Effector memory CD8-positive, alpha-beta T cell (primary cell): ENCODE results near the gene CD79B.

Source experiments
- ATAC-seq: fragments of 150-1000 bp; cut with Tn5 transposase; replicated peaks from 2 replicates; pipeline ENCODE4 v1.10.0; 2021; ENCODE audit warnings: mild to moderate bottlenecking, moderate library complexity
- DNase-seq, 3 experiments: peaks; one replicate each; pipeline ENCODE4 v3.0.0; 2021
- H3K27ac Mint-ChIP-seq, 2 donors: one replicate each; pipeline ENCODE4 v1.8.0; 2022; ENCODE audit warnings: mild to moderate bottlenecking in 2 of 2, mixed read lengths in 2 of 2, moderate library complexity in 2 of 2
- H3K27me3 Mint-ChIP-seq, 2 donors: one replicate each; pipeline ENCODE4 v1.8.0; 2022; ENCODE audit warnings: mixed read lengths in 2 of 2
- H3K36me3 Mint-ChIP-seq: one replicate; pipeline ENCODE4 v1.8.0; 2022; ENCODE audit warnings: mild to moderate bottlenecking, moderate library complexity, mixed read lengths; ENCODE audit not compliant: insufficient read depth
- H3K4me1 Mint-ChIP-seq, 2 donors: one replicate each; pipeline ENCODE4 v1.8.0; 2022; ENCODE audit warnings: low read depth in 2 of 2, mixed read lengths in 2 of 2
- H3K4me3 Mint-ChIP-seq, 2 donors: one replicate each; pipeline ENCODE4 v1.8.0; 2022; ENCODE audit warnings: mild to moderate bottlenecking in 2 of 2, mixed read lengths in 2 of 2, moderate library complexity in 2 of 2
- H3K9me3 Mint-ChIP-seq, 2 donors: one replicate each; pipeline ENCODE4 v1.8.0; 2022; ENCODE audit warnings: mixed read lengths in 2 of 2

Gene CD79B

DNA sequence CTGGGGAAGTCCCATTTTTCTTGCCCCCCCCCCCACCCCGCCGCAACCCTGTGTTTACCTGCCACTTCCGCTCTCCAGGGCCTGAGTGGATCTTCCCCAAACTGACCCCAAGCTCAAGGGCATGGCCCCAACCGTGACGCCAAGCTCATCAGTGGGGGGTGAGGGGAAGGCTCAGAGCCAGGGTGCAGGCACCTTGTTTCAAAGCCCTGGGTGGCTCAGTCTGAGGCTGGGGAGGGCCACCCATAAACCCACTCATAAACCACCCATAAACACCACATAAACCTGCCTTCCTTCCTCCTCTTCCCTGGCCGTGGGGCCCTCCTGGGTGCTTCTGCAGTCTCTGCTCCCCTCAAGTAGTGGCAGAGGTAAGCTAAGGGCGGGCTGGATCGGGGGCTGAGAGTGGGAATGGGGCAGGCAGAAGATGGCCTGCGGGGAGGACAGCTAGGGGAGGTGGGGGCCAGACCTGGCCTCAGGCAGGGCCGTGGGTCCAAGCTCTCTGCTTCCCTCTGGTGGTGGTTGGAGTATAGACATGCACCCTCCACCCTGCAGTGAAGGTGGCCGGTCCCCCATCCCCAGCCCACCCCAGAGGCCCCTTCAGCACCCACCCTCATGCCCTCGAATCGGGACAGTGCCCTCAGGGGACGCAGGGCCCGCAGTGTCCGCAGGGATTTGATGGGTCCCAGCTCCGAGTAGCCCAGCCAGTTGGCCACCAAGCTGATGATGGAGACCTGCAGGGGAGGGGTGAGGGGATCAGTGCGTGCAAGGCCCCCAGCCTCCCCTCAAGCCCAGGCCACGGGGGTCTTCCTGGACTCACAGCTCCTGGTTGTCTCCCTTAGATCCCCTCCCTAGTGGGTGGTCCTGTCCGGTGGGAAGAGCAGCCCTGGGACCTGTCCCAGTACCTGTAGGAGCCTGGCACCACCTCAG, 14.6 kb upstream of the CD79B start:
- Mint-ChIP-seq H3K4me3 (peak overlapping the region; percentile 77 to 83), H3K27ac (peak overlapping the region; percentile 30 to 32), H3K36me3 (no peaks in the 10 kb centered on the region), H3K9me3 (no peaks in the 10 kb centered on the region), H3K27me3 (no peaks in the 10 kb centered on the region), H3K4me1 (peaks cover 18 to 37% of the 10 kb centered on the region in 2 donors)
- DNase-seq (peak; percentile 53 to 59 (median 54)), ATAC-seq (peak; percentile 90)

DNA sequence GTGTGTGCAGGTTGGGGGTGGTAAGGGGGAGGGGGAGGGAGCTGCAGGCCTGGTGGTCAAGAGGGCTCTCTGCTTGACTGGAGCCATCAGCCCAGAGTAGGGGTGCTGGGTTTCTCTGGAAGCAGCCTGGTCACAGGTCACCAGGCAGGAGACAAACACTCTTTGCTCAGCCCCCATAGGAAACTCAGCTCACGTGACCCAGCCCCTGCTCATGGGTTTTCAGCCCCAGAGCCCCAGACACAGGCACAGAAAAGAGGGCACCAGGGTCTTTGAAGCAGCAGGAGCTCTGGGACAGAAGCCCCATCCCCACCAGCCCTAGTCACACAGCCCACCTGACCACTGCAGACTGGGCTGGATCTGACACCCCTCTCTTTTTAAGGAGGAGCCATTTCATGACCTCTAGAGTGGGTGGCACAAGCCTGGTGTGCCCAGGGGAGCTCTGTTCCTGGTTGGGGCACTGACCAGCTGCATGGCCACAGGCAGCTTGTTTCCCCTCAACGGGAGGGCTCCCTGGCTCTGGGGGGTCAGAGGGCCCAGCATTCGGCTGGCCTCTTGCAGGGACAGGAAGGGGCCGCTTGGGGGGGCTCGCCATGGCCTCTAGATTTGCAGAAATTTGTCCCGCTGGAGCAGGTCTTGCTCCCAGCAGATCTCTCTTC, 13.8 kb upstream of the CD79B start:
- no peaks in the 10 kb centered on the region for H3K36me3 Mint-ChIP-seq
- no peaks in the 10 kb centered on the region for H3K9me3 Mint-ChIP-seq
- ATAC-seq (peak; percentile 27), DNase-seq (no peak)
- H3K4me1 Mint-ChIP-seq = peaks cover 20 to 34% of the 10 kb centered on the region in 2 donors
- peak overlapping the region; percentile 77 to 83 for H3K4me3 Mint-ChIP-seq
- H3K27me3 Mint-ChIP-seq = no peaks in the 10 kb centered on the region
- peak overlapping the region; percentile 32 to 44 for H3K27ac Mint-ChIP-seq

DNA sequence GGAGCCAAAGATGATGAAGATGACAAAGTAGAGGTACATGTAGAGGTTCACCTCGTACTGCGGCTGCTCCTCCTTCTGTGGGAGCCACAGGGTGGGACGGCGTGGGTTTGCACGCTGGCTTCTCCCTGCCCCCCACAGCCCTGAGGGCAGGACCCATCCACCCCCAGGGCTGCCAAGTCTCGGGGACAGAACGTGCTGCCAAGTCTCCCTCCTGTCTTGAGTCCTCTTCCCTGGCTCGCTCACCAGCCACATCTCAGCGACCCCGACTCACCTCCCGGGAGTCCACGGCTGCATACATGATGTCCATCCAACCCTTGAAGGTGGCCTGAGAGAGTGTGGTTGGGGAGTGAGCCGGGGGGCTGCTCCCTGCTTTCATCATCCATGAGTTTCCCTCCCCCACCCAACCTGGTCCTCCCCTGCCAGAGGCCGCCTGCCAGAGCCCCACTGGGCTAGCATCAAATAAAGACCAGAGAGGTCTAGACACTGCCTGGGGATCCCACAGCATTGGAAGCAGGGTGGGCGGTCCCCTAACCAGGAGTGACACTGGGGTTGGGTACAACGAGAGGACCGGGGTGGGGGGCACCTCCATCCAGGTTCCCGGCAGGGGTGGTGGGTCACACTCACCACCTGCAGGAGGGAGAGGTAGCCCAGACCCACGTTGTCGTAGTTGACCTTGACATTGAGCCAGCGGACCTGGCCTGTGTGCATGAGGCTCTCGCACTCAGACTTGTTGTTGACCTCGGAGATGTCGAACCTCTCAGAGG, 12.8 kb upstream of the CD79B start:
- Mint-ChIP-seq H3K36me3 (no peaks in the 10 kb centered on the region), H3K4me1 (peaks cover 20 to 32% of the 10 kb centered on the region in 2 donors), H3K27me3 (no peaks in the 10 kb centered on the region), H3K9me3 (no peaks in the 10 kb centered on the region), H3K4me3 (peak overlapping the region; percentile 77 to 83), H3K27ac (peak overlapping the region in 1 of 2 donors; percentile 44)
- ATAC-seq = no peak
- DNase-seq = no peak

DNA sequence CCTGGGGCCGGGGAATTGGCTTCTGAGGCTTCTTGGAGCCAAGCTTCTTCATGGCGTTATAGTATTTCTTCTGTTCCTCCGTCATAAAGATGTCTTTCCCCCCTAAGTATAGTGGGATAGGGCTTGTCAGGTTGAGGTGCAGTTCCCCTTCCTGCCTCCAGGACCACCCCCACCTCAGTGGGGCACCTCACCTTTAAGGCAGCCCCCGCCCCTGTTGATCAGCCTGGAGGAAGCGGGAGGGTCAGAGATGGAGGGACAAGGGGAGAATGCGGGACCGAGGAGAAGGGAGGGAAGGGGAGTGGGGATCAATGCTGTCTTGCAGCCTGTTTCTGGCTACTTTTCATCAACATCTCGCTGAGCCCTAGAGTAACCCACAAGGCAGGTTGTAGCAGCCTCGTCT, 11.6 kb upstream of the CD79B start:
- H3K27me3 Mint-ChIP-seq = no peaks in the 10 kb centered on the region
- peak overlapping the region in 1 of 2 donors; percentile 73 for H3K27ac Mint-ChIP-seq
- H3K36me3 Mint-ChIP-seq = no peaks in the 10 kb centered on the region
- DNase-seq (no peak), ATAC-seq (no peak)
- H3K4me3 Mint-ChIP-seq = no peak overlapping the region
- H3K4me1 Mint-ChIP-seq = peaks cover 27 to 35% of the 10 kb centered on the region in 2 donors
- H3K9me3 Mint-ChIP-seq = no peaks in the 10 kb centered on the region

DNA sequence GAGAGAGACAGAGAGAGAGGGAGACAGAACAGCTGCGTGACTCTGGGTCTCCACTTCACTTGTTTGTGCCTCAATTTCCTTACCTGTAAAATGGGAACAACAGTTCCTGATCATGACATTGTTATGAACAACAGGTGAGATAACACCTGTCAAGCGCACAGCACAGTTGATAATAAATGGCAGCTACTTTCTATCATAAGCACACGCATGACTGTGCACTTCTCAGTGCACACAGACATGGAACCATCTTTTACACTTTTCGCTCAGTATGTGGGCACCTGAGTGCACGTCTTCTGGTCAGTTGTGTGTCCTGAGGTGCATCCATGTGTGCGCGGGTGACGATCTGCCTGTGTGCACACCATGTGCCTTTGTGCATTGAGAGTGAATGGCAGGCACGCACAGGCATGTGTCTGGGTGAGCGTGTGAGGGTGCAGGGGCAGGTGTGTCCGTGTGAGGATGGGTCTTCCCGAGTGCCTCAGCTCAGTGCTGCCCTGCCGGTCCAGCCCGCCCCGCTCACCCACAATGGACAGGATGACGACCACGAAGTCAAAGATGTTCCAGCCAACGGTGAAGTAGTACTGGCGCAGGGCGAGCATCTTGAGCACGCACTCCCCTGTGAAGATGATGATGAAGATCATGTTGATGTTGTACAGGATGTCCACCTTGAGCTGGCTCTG, 10.3 kb upstream of the CD79B start:
- DNase-seq (no peak), ATAC-seq (no peak)
- Mint-ChIP-seq H3K9me3 (no peaks in the 10 kb centered on the region), H3K27me3 (no peaks in the 10 kb centered on the region), H3K27ac (peak overlapping the region; percentile 66 to 73), H3K4me3 (no peak overlapping the region), H3K4me1 (peaks cover 29 to 42% of the 10 kb centered on the region in 2 donors), H3K36me3 (no peaks in the 10 kb centered on the region)

DNA sequence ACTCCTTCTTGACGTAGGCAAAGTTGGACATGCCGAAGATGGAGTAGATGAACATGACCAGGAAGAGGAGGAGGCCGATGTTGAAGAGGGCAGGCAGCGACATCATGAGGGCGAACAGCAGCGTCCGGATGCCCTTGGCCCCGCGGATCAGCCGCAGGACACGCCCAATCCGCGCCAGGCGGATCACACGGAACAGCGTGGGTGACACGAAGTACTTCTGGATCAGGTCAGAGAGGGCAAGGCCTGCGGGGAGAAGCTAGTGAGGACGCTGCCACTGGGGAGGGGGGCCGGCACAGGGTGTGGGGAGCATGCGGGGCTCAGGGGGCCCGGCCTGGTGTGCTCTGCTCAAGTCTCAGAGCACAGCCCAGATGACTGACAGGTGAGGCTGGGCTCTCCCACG, 9.6 kb upstream of the CD79B start:
- peaks cover 28 to 42% of the 10 kb centered on the region in 2 donors for H3K4me1 Mint-ChIP-seq
- DNase-seq (no peak), ATAC-seq (no peak)
- H3K9me3 Mint-ChIP-seq = no peaks in the 10 kb centered on the region
- H3K27me3 Mint-ChIP-seq = no peaks in the 10 kb centered on the region
- H3K36me3 Mint-ChIP-seq = no peaks in the 10 kb centered on the region
- H3K27ac Mint-ChIP-seq = no peak overlapping the region
- no peak overlapping the region for H3K4me3 Mint-ChIP-seq

DNA sequence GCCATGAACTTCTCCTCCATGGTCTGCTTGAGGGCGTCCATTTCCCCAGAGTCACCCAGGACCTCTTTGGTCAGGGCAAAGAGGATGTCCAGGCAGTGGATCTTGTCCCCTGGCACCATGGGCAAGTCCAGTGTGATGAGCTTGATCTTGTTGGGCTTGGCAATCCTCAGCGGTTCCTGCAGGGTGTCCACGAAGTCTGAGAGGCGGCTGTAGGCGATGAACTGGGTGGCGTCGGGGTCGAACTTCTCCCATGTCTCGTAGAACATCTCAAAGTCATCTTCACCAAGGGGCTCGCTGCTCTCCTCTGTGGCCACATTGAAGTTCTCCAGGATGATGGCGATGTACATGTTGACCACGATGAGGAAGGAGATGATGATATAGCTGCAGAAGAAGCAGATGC, 9.0 kb upstream of the CD79B start:
- no peak overlapping the region for H3K27ac Mint-ChIP-seq

DNA sequence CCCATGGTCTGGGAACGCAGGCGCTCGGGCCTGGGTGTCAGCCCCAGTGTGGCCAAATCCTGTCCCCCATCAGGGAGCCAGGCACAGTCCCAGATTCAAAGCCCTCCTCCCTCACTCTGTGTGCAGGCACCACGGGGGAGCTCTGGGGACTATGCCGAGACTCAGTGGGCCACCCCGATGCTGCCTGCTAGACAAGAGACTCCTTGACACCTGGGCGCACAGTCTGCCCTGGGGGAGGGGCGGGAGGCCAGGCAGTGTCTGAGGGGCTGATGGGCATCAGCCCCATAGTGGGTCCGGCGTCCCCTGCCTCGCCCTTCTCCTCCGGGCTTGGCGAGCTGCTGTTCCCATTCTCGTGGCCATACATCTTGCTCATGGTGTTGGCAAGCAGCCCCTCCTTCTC, 8.5 kb upstream of the CD79B start:
- H3K4me3 Mint-ChIP-seq = no peak overlapping the region
- H3K4me1 Mint-ChIP-seq = peaks cover 17 to 32% of the 10 kb centered on the region in 2 donors
- ATAC-seq = no peak
- DNase-seq = no peak
- no peak overlapping the region for H3K27ac Mint-ChIP-seq
- H3K36me3 Mint-ChIP-seq = no peaks in the 10 kb centered on the region
- no peaks in the 10 kb centered on the region for H3K27me3 Mint-ChIP-seq
- no peaks in the 10 kb centered on the region for H3K9me3 Mint-ChIP-seq

More for the DNA sequence above, 9.0 kb upstream of the CD79B start:
- Mint-ChIP-seq H3K4me3 (no peak overlapping the region), H3K4me1 (peaks cover 23 to 37% of the 10 kb centered on the region in 2 donors), H3K36me3 (no peaks in the 10 kb centered on the region), H3K27me3 (no peaks in the 10 kb centered on the region), H3K9me3 (no peaks in the 10 kb centered on the region)
- DNase-seq (no peak), ATAC-seq (no peak)

DNA sequence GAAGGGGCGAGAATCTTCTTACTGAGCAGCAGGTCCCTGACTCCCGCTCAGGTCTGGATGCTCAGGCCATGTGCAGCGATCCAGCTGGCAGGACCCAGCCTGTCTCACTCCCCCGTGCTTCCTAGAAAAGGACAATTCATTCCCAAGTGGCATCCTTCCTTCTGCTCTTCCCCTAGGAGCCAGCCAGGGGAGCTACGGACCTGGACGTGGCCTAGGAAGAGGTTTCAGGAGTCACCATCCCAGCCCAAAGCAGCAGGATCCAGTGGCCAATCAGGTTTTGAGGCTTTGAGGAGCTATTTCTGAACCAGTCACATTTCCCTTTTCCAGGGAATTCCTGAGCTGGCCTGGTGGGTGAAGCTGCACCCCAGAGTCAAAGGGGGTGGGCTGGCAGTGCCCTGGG, 7.8 kb upstream of the CD79B start:
- no peaks in the 10 kb centered on the region for H3K9me3 Mint-ChIP-seq
- no peak for ATAC-seq
- H3K4me3 Mint-ChIP-seq = no peak overlapping the region
- no peak for DNase-seq
- H3K4me1 Mint-ChIP-seq = peaks cover 17 to 25% of the 10 kb centered on the region in 2 donors
- H3K27me3 Mint-ChIP-seq = no peaks in the 10 kb centered on the region
- H3K27ac Mint-ChIP-seq = no peak overlapping the region
- H3K36me3 Mint-ChIP-seq = no peaks in the 10 kb centered on the region

DNA sequence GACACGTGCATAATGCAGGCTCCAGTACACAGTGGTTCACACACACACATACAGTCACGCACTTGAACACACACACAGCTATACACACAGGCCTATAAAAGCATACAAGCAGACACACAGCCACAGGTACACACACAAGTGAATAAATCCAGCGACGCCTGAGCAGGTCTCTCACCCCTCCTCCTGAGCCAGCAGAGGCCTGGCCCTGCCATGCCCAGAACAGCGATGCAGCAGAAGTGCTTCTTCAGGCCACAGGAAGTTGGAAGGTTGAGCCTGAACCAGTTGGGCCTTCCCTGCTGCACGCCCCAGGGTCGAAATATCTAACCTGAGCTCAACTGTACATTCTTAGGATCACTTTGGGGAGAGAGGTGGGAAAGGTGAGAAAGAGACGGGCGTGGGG, 7.3 kb upstream of the CD79B start:
- H3K4me3 Mint-ChIP-seq = no peak overlapping the region
- peaks cover 17 to 23% of the 10 kb centered on the region in 2 donors for H3K4me1 Mint-ChIP-seq
- no peaks in the 10 kb centered on the region for H3K27me3 Mint-ChIP-seq
- H3K36me3 Mint-ChIP-seq = no peaks in the 10 kb centered on the region
- H3K27ac Mint-ChIP-seq = no peak overlapping the region
- H3K9me3 Mint-ChIP-seq = no peaks in the 10 kb centered on the region
- DNase-seq (no peak), ATAC-seq (no peak)

DNA sequence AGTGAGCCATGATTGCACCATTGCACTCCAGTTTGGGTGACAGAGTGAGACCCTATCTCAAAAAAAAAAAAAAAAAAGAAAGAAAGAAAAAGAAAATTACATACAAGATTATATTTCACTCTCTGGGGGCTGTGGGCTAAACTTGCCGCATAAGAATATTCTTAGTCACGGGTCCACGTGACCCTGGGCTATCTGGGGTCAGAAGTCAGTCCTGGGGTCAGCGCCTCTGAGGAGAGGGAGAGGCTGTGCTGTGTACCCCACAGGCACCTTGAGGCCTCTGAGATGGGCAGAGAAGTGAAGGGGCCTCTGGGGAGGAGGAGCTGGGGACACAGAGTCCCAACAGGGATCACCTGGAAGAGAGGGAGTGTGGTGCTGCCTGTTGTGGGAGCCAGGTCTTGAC, 5.8 kb upstream of the CD79B start:
- H3K4me3 Mint-ChIP-seq = no peak overlapping the region
- peaks cover 16 to 22% of the 10 kb centered on the region in 2 donors for H3K4me1 Mint-ChIP-seq
- no peak for ATAC-seq
- H3K27me3 Mint-ChIP-seq = no peaks in the 10 kb centered on the region
- no peak for DNase-seq
- no peaks in the 10 kb centered on the region for H3K36me3 Mint-ChIP-seq
- no peak overlapping the region for H3K27ac Mint-ChIP-seq
- H3K9me3 Mint-ChIP-seq = no peaks in the 10 kb centered on the region

DNA sequence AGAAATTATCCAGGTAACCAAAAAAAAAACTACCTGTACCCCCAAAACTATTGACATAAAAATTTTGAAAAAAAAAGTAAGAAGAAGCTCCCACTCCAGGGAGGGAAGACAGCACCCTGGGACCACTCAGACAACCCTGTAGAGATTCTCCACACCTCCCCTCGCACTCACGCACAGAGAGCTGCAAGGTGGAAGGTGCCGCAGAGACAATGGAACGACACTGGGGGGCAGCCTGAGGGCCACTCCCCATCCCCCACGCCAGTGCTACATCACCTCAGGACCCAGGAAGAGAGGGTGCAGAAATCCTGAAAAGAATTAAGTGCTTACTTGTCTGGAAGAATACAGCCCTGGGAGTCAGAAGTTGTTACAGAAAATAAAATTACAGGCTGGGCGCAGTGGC, 5.2 kb upstream of the CD79B start:
- Mint-ChIP-seq H3K27ac (no peak overlapping the region), H3K27me3 (no peaks in the 10 kb centered on the region), H3K9me3 (no peaks in the 10 kb centered on the region), H3K4me3 (no peak overlapping the region), H3K36me3 (no peaks in the 10 kb centered on the region), H3K4me1 (peaks cover 14 to 22% of the 10 kb centered on the region in 2 donors)
- no peak for DNase-seq
- no peak for ATAC-seq
